A549 treated with AZD9567 at 1 μM for 4 hours (cell line): ENCODE data around the gene NRIP3. TPM values are rescaled to one million over a fixed set of nuclear protein-coding genes. Genes with fewer than 3 reads are reported as not detected.

Source experiments
- total RNA-seq: library from RNA; stranded (reverse); fragments of 200-300 nt; extraction: Qiagen RNA extraction; gene quantifications from 5 replicates; pipeline ENCODE4 v1.2.3, GENCODE V29; 2022; ENCODE audit not compliant: insufficient read depth

NRIP3 gene
- total RNA-seq = 0.64 to 1.1 TPM (median 0.85 TPM) in 4 of 5 replicates, not detected in the other

DNA sequence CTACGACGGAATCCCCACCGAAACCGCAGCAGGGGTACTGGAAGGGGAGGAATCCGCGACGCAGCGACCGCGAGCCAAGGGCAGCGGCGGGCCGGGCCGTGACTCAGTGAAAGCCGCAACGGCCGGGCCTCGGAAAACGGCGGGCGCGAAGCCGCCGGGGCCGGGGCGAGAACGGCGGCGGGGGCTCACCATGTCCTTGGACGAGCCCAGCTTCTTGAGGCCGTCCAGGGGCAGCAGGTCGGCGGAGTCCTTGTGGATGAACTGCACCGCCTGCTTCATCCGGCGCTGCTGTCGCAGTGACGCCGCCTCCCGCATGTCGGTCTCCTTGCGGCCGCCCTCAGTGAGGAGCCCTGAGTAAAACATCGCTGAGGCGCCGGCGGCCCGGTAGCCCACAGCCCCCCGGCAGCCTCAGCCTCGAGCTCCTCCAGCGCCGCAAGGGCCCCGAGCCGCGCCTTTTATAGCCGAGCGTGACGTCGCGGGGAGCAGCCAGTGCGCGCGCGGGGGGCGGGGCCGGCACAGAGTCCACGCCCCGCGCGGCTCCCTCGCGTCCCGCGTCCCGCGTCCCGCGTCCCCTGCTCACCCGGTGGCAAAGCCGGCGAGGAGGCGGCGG is at the start of gene NRIP3:
Gene NRIP3 (minus strand): TSS at position 429 of the 610 bp plus-strand sequence. CDS start 66 bp downstream, at position 363.

DNA sequence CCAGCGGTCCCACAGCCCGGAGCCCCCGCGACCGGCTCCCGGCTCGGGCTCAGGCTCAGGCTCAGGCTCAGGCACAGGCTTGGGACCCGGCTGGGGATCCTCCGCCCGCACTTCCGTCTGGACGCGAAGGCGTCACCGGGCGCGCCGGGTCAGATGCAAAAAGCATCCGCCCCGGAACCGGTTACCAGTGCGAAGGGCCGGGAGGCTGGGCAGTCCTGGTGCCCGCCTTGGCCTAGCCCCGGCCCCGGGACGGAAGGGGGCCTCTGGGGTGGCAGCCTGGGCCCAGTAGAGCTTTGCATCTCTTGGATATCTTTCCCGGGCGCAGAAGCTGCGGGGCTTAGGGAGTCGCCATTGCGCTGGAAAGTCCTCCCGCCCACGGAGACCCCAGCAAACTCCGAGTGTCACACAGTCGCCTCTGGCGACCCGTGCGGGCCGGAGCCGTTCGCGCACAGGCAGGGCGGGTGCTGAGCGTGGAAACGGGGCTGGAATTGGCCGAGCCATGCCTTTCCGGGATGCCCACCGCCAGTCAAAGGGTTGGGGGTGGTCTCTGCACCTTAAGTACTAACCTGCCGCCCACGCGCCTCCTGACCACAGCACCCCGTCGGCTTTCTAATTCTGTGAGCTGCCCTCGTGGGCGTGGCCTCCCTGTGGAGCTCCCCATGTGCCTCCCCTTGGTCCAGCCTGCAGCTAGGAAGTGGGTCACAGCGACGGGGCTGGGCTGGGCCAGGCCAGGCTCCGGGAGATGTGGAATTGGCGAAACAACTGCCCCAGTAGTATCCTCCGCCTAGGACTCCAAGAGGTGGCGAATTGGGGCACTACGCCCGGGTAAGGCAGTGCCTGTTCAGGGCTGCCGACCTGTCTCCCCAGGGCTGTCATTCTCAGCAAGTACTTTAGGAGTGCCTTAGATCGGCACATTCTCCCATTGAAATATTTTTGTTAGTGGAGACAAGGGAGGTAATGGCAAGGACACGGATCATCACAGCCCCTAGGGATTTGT is 39.2 kb downstream of the NRIP3 start, which contains the start of gene TMEM9B:
Gene TMEM9B (minus strand): TSS at position 119 of the 997 bp plus-strand sequence. CDS start 129 bp downstream, outside the sequence.

DNA sequence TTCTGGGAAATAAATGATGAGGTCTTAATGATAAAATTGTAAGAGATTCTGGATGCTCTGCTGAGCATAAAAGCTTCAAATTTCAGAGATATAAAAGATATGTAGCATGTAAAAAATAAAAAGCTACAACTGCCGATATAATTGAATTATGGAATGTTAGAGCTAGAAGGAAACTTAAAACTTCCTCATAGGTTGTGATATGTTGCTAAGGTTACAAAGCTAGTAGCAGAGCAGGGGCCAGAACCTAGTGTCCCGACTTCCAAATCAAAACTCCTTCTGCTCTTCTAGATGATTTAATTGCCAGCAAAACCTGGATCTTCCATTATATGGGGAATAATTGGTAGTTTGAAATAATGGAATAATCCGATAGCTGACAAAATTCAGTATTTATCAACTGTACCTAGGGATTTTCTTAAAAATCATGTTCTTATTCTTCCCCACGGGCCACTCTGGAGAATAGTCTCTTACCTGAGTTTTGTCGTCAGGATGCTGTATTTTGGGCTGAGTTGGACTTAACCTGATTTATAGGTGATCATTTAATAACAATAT is 61.2 kb downstream of the NRIP3 start, which contains the start of gene ASCL3:
Gene ASCL3 (minus strand): TSS at position 499 of the 549 bp plus-strand sequence. CDS start 4,855 bp downstream, outside the sequence.

DNA sequence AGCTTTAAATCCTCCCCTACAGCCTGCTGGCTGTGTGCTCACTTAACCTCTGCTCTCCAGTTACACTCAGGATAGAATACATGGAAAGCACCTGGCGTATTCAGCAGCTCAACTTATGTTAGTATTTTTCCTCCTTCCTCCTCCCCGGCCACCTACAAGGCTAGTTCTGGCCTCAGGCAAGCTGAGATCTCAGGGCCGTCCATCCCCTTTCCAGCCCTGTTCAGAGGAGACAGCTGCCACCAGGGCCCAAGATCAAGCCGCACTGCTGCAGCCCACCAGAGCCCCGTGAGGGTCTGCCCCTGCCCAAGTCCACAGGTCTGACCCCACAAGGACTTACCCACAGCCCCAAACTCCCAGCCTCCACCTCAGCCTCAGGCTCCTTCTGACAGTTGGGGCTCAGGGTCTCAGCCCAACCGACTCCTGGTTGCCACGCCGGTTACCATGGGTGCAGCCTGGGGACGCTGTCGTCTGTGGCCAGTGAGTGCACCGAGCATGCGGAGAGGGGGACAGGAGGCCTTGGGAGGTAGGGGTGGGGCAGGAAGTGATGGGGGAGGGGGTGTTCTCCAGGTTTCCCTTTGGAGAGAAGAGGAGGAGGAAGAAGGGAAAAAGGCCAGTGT is 71.1 kb downstream of the NRIP3 start, which contains the start of gene C11orf16:
Gene C11orf16 (minus strand): TSS at position 384 of the 617 bp plus-strand sequence. CDS start 639 bp downstream, outside the sequence.

Other genes starting within 250 kb of the NRIP3 start
- 40.8 to 45.7 TPM (median 41.0 TPM) in 5 replicates for gene AKIP1, start 92.8 kb downstream of the NRIP3 start, total RNA-seq
- gene C11orf16, start 71.1 kb downstream of the NRIP3 start, total RNA-seq = not detected in 5 replicates
- gene ASCL3, start 61.0 kb downstream of the NRIP3 start, total RNA-seq = not detected in 5 replicates
- 36.0 to 42.3 TPM (median 40.5 TPM) in 5 replicates for gene TMEM9B, start 39.6 kb downstream of the NRIP3 start, total RNA-seq
- gene SCUBE2, start 87.6 kb upstream of the NRIP3 start, total RNA-seq = 0.31 to 0.49 TPM (median 0.42 TPM) in 4 of 5 replicates, not detected in the other